ENCODE data around the gene ATP4A.

Gene ATP4A

GRCh38 chr19:35585848-35586247, 22.4 kb upstream of the ATP4A start, which contains the start of gene PMIS2:
PMIS2 (plus strand) TSS chr19:35586173; CDS start chr19:35586260, 87 bp downstream.
- no peak for DNase-seq (ENCODE audit: low read depth)
- TF ChIP-seq CTCF (IDR thresholded peaks at IDR 0.05; ENCODE audit: control insufficient read depth, insufficient read depth, low read depth, low read length, missing control alignments) = no peak
- no peak within 1 kb of the TSS for H3K4me3 ChIP-seq (ENCODE audit: control insufficient read depth, low read depth, low read length)

- no peak for TF ChIP-seq CTCF (IDR thresholded peaks at IDR 0.05; ENCODE audit: control insufficient read depth, insufficient read depth, low read depth, low read length, missing control alignments)
- DNase-seq (ENCODE audit: low read depth) = no peak
- no peak overlapping the region for H3K4me3 ChIP-seq (ENCODE audit: control insufficient read depth, low read depth, low read length)
Observed at GRCh38 chr19:35582760-35583159, 19.3 kb upstream of the ATP4A start.

GRCh38 chr19:35578707-35579106, 15.2 kb upstream of the ATP4A start:
- H3K4me3 ChIP-seq (ENCODE audit: control insufficient read depth, low read depth, low read length) = no peak overlapping the region
- no peak for TF ChIP-seq CTCF (IDR thresholded peaks at IDR 0.05; ENCODE audit: control insufficient read depth, insufficient read depth, low read depth, low read length, missing control alignments)
- DNase-seq (ENCODE audit: low read depth) = no peak

- no peak for DNase-seq (ENCODE audit: low read depth)
- no peak for TF ChIP-seq CTCF (IDR thresholded peaks at IDR 0.05; ENCODE audit: control insufficient read depth, insufficient read depth, low read depth, low read length, missing control alignments)
- H3K4me3 ChIP-seq (ENCODE audit: control insufficient read depth, low read depth, low read length) = no peak overlapping the region
Observed at GRCh38 chr19:35577918-35578317, 14.5 kb upstream of the ATP4A start.

- no peak for DNase-seq (ENCODE audit: low read depth)
- TF ChIP-seq CTCF (IDR thresholded peaks at IDR 0.05; ENCODE audit: control insufficient read depth, insufficient read depth, low read depth, low read length, missing control alignments) = no peak
- H3K4me3 ChIP-seq (ENCODE audit: control insufficient read depth, low read depth, low read length) = no peak overlapping the region
Observed at GRCh38 chr19:35571406-35571965, 8.0 kb upstream of the ATP4A start.

- H3K4me3 ChIP-seq (ENCODE audit: control insufficient read depth, low read depth, low read length) = no peak overlapping the region
- no peak for DNase-seq (ENCODE audit: low read depth)
- TF ChIP-seq CTCF (IDR thresholded peaks at IDR 0.05; ENCODE audit: control insufficient read depth, insufficient read depth, low read depth, low read length, missing control alignments) = no peak
Observed at GRCh38 chr19:35569281-35569781, 5.9 kb upstream of the ATP4A start.
